HL-60 (cell line): ENCODE data around the gene ABCC11.

Source experiments
- DNase-seq, 2 experiments: peaks; one replicate each; pipeline ENCODE4 v3.0.0-alpha.2; 2010 to 2020; ENCODE audit warnings: low read depth in 1 of 2, low spot score in 1 of 2
- H3K27ac ChIP-seq: fragments of 250-450 bp; sonication (Bioruptor Pico); replicated peaks from 2 replicates; pipeline ENCODE4 v1.5.1; 2020; ENCODE audit warnings: mild to moderate bottlenecking, moderate library complexity
- H3K27me3 ChIP-seq: fragments of 250-450 bp; sonication (Bioruptor Pico); 2 replicates; pipeline ENCODE4 v1.5.1; 2021; ENCODE audit warnings: mild to moderate bottlenecking, moderate library complexity; ENCODE audit not compliant: insufficient read depth, poor library complexity, severe bottlenecking
- H3K4me3 ChIP-seq: replicated peaks from 2 replicates; pipeline ENCODE4 v1.5.1; 2011; ENCODE audit warnings: mild to moderate bottlenecking, control low read depth, low read length; ENCODE audit not compliant: insufficient read depth
- CTCF ChIP-seq: IDR thresholded peaks from one replicate; pipeline ENCODE4 v1.5.1; 2011; ENCODE audit warnings: low read length, control low read depth, inconsistent platforms; ENCODE audit not compliant: insufficient read depth
- GABPA ChIP-seq: IDR thresholded peaks from 2 replicates; pipeline ENCODE4 v1.6.1; 2012; ENCODE audit warnings: low read depth
- POLR2AphosphoS5 ChIP-seq: IDR thresholded peaks from 2 replicates; pipeline ENCODE4 v1.6.1; 2012; ENCODE audit warnings: low read depth
- REST ChIP-seq: IDR thresholded peaks from 2 replicates; pipeline ENCODE4 v1.6.1; 2012; ENCODE audit warnings: low read depth; ENCODE audit not compliant: insufficient replicate concordance
- SPI1 ChIP-seq: IDR thresholded peaks from 2 replicates; pipeline ENCODE4 v1.6.1; 2012; ENCODE audit warnings: low read depth, mild to moderate bottlenecking, borderline replicate concordance

Gene ABCC11

GRCh38 chr16:48272837-48273421 is 25.6 kb upstream of the ABCC11 start:
- Histone ChIP-seq H3K27ac (no peak overlapping the region), H3K27me3 (no peaks in the 10 kb centered on the region), H3K4me3 (no peak overlapping the region)
- DNase-seq, result no peak
- no peak for TF ChIP-seq REST
- TF ChIP-seq CTCF, result no peak
- no peak for TF ChIP-seq GABPA
- no peak for TF ChIP-seq POLR2AphosphoS5
- no peak for TF ChIP-seq SPI1

- H3K27me3 ChIP-seq, result no peaks in the 10 kb centered on the region
- TF ChIP-seq SPI1, result no peak
- TF ChIP-seq GABPA, result no peak
- no peak for TF ChIP-seq POLR2AphosphoS5
- TF ChIP-seq REST, result no peak
- no peak for TF ChIP-seq CTCF
- H3K4me3 ChIP-seq, result no peak overlapping the region
- no peak overlapping the region for H3K27ac ChIP-seq
- DNase-seq, result no peak
Measured at GRCh38 chr16:48271728-48272127, 24.4 kb upstream of the ABCC11 start.

GRCh38 chr16:48269011-48269410 is 21.7 kb upstream of the ABCC11 start:
- Histone ChIP-seq H3K4me3 (no peak overlapping the region), H3K27ac (no peak overlapping the region), H3K27me3 (no peaks in the 10 kb centered on the region)
- DNase-seq, result no peak
- TF ChIP-seq POLR2AphosphoS5, result no peak
- TF ChIP-seq CTCF, result no peak
- TF ChIP-seq REST, result no peak
- TF ChIP-seq GABPA, result no peak
- no peak for TF ChIP-seq SPI1
